Measurements from ENCODE around the gene SLC44A2.

DNA sequence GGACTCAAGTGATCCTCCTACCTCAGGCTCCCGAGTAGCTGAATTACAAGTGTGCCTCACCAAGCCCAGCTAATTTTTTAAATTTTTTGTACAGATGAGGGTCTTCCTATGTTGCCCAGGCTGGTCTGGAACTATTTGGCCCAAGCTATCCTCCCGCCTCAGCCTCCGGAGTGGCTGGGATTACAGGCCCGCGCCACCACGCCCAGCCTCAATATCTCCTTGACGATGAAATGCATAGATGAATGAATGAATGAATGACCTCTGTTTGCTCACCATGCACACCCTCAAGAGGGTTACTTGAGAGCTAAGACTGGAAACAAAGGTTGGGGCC is 23.4 kb upstream of the SLC44A2 start:
- TF ChIP-seq, protein P1, sequence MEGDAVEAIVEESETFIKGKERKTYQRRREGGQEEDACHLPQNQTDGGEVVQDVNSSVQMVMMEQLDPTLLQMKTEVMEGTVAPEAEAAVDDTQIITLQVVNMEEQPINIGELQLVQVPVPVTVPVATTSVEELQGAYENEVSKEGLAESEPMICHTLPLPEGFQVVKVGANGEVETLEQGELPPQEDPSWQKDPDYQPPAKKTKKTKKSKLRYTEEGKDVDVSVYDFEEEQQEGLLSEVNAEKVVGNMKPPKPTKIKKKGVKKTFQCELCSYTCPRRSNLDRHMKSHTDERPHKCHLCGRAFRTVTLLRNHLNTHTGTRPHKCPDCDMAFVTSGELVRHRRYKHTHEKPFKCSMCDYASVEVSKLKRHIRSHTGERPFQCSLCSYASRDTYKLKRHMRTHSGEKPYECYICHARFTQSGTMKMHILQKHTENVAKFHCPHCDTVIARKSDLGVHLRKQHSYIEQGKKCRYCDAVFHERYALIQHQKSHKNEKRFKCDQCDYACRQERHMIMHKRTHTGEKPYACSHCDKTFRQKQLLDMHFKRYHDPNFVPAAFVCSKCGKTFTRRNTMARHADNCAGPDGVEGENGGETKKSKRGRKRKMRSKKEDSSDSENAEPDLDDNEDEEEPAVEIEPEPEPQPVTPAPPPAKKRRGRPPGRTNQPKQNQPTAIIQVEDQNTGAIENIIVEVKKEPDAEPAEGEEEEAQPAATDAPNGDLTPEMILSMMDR (conservative IDR thresholded peaks at IDR 0.05): no peak
- TF ChIP-seq ZFX (IDR thresholded peaks at IDR 0.05): no peak

Data from C4-2B (cell line).